HG03095 (cell line): Measurements from ENCODE around the gene RUNX2.

Source experiments
- ATAC-seq: cut with Tn5 transposase; IDR thresholded peaks from one replicate; pipeline ENCODE4 v1.9.1; 2021; ENCODE audit warnings: moderate library complexity; ENCODE audit not compliant: unreplicated experiment

The RUNX2 gene

DNA sequence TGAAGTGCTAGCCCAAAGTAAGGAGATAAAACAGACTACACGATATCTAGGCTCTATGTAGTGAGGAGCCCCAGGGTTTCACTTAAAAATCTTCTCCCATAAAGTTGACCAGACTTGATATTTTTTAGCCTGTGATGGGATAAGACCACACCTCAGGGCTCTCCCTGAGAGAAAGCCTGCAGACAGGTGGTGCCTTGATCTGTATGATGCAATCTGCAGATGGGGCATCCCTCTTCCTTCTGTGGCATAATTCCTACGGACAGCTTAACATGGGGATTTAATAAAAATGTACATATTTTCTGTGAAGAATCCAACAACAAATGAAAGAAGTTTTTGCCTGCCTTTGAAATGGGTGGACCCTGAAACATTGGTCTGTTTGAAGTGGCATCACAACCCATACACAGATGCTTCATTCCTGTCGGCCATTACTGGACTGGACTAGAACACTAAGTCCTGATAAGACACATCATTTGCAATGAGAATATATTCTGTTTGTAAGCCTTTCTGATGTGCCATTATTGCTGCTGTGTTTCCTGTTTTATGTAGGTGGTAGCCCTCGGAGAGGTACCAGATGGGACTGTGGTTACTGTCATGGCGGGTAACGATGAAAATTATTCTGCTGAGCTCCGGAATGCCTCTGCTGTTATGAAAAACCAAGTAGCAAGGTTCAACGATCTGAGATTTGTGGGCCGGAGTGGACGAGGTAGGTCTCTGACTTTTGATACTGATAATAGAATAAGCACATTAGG lies 103.4 kb downstream of the RUNX2 start:
- no peak for ATAC-seq

DNA sequence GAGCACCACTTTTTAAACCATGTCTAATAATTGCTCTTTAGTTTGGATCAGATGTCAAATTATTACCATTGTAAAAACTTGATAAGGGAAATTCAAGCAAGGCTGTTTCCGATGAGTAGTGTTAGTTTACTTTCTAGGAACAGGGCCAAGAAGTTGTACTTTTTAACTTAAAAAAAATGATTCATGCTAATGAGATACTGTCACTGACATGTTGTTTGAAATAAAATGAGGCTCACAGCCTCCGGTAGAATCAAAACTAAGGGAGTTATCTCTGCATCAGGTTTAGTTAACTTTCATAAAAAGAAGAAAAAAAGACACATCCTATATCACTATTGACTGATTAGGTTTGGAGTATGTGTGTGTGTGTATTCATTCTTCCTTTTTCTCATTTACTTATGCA lies 104.8 kb downstream of the RUNX2 start:
- ATAC-seq: no peak

DNA sequence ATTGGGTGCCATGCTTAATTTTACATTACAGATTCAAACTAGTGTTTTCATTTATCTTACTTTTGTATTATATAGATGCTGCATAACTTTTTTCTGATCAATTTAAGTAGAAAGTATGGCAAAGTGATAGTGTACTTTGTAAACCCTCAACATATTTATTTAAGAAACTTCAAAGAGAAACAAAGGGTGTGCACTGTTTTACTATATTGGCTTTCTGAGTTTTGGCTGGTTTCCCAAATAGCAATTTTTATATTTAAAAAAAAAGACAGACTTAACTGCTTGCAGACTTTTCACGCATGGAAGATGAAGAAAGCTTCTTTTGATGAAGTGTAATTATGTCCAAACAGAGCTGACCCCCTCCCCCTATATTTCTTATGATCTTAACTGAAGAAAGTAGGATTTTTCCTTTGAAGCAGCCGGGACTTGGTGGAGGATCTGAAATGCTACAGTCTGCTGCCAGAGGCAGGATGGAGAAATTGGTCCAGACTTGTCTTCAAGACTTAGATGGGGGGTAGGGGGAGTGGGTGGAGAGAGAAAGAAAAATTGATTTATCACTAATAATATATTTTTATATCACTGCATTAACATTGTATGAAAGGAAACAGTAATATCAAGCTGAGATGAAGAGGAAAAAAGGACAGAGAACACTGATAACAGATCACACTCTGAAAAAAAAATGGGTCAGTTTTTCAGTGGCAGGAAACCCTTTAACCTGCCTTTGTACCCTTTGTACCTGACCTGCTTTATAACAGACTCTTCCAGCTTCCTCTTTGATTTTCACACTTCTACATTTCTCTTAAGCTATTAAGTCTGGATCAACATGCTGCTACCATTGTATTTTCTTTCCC lies 105.6 kb downstream of the RUNX2 start:
- ATAC-seq: no peak

DNA sequence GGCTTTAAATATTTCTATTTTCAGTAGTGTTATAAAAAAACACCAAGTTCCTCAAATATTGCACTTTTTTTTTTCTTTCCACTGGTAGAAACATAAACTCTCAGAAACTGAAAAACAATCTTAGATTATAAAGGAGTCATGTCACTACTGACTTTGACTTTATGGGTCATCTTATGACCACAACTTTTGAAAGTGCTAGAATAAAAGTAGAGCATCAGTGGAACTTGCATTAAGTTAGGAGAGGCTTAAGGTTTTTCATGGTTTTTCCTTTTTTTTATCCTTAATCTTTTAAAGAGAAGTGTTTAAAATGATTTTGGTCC lies 106.2 kb downstream of the RUNX2 start:
- ATAC-seq: no peak

DNA sequence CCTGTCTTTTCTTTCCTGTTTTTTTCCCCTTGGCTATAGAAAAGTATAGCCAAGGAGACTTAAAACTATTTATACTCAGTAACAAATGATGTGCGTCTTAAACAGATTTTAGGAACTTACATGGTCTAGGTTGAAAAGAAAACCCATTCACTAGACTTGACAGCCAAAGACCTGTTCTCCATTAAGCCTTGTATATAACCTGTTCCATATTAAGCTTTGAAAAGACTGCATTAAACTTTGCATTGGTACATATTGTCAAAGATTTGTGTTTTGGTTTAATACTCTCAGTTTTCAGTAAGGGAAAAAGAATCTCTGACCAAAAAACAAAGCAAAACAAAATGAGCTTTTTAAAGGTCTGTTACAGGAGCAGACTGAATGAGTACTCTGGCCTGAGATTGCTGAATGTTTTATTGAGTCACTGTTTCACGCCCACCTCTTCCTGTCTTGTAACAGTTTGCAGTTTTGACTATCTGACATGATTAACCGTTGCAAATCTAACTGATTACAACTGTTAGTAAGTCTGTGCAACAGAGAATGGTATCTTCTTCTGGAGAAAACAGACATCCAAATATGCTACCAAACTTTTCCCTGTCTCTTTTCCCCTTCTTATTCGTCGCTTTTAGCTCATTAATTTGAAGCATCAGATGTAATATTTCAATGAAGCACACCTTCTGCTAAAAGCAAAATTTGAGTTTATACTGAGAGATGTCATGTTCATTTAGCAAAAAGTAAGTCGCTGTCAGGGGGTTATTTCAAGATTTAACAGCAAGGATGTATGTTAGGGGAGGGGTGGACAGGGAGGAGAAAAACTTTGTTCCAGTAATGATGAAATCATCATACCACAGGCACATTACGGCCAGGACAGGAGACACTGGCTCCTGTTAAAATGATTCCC lies 108.7 kb downstream of the RUNX2 start:
- no peak for ATAC-seq

DNA sequence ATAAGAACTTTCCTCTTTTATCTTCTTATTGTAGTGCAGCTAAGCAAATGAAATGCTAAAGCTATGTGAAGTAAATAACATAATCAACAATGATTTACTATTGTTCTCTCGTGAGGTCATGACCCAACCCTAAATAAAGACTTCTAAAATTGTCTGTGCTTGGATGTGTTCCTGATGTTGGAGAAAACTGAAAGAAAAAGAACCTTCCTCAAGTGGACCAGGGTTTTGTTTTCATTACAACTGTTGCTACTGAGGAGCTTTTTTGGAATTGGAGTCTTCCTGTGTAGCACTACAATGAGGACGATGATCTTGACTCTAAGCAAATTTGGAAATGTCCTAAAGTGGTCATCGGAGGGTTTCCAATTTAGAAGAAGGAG lies 109.3 kb downstream of the RUNX2 start:
- ATAC-seq: no peak

DNA sequence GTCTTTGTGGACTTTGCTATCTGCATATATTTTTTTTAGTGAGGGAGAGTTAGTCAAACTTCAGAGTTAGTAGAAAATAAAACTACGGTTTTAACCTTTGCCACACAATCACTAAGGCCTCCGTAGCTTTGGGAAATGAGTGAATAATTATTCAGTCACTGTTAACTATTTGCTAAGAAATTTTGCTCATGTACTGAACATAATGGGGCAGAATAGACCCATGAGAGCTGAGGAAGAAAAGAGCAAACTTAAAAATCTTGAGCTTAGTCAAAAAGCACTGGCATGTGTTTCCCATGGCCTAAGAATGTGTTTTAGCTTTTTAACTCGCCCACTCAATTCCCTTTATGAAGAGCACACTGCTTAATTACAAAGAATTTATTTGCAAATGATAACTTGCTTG lies 110.0 kb downstream of the RUNX2 start:
- ATAC-seq: no peak

DNA sequence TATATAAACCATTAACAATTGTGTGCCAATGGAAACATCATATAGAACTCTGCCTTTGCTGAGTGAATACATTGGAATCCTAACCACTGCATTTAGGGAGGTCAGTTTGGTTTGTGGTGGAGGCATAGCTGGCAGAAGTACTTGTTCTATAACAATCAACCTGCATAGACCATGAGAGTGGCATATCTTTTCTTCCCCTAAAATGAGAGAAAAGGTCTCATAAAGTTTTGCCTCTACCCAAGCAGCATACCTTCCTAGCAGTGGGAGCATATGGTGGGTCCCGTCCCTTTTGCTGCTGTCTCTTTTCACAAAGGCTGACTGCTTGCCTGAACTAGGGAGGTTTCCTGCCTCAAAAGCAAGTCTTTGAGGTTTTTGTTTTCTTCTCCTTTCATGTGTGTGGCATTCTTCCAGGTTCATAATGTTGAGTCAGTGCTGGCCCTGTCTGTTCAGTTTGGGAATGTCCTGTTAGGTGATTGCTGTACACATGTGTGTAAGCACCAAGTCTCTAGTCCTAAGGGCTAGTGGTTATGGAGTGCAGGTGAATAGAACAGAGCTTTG lies 110.8 kb downstream of the RUNX2 start:
- ATAC-seq: no peak

DNA sequence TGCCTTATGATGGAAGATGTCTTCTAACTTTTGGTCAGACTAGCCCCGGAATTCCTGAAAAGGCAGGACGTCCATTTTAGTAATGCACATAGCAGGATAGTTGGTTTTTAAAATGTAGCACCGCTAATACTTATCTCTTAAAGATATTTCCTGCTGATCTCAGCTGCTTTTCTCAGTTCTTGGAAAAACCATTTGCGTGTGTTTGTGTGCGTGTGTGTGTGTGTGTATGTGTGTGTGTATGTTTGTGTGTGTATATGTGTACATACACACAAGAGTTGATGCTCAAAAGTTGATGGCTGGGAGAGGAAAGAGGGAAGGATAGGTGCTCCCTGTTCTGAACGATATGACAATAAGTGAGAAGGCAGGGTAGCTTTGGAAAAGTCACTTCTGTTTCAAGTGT lies 111.3 kb downstream of the RUNX2 start:
- ATAC-seq: no peak

DNA sequence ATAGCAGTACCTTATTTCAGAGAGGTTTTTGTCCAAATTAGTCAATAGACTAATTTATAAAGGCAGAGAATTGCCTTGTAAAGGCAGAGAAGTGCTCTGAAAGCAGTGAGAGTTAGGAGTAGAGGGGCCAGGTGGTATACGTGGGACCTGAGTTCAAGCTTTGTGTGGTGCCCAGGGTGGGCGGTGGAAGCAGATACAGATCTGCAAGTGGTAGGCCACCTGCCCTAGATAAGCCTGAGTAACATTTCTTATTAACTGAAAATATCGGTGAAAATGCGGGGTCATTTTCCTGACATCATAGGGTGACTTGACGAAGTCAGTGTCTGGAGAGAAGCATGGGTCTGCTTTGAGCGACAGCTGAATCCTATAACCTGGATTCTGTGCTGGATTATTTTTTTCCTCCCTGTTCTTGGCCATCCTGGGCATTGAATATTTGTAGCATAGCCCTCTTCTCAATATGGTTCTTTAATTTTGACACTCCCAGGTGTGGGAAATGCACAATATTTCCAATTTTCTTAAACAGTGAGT lies 111.8 kb downstream of the RUNX2 start:
- no peak for ATAC-seq

DNA sequence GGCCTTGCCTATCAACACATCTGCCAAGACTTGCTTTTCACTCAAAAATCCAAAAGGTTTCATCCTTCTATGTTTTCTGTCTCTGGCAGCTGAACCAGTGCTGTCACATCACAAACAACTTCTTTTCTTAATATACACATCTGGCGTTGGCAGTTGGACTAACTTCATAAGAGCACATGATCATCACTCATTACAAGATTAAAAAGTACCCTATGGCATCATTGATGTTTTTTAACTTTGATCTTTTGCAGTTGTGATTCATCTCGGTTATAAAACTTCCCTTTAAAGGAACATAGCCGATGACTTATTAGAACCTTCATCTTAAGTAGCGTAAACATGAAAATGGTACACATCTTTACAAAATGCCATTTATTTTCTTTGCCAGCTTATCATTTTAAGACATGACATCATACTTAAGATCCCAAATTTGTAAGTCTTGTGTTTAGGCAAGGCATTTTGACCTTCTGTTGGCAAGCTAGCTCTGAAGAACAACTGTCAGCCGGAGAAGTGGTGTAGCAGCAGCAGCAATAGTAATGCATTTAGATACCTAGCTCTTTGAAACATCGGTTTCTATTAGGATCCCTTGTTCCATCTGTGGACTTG lies 113.8 kb downstream of the RUNX2 start:
- no peak for ATAC-seq

DNA sequence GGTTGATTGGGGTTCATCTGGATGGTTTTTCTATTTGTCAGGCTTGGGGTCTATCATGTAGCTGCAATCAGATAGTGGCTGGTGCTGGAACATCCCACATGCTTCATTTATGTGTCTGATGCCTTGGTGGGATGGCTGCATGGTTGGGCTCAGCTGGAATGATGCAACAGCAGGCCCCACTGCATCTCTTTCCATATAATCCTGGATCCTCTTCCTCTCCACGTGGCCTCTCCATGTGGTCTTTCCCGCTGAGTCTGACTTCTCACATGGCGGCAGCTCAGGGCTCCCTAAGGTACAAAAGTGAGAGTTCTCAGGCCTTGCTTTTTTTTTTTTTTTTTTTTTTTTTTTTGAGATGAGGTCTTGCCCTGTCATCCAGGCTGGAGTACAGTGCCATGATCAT lies 114.6 kb downstream of the RUNX2 start:
- ATAC-seq: no peak

DNA sequence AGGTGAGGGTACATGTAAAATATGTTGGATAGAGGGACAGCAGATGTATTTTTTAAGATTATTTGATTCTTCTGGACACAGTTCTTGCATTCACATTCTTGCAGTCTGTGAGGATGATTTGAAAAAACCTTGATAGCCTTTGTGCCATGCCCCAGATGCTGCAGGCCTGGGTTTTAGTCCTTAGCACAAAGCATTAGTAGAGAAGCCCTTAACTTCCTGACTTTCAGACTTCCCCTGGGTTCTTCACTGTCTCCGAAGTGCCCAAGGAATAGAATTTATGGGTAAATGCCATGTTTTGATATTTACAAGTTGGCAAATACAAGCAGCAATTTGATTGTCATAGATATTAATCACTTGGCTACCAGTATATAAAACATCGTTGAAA lies 117.2 kb downstream of the RUNX2 start:
- no peak for ATAC-seq

DNA sequence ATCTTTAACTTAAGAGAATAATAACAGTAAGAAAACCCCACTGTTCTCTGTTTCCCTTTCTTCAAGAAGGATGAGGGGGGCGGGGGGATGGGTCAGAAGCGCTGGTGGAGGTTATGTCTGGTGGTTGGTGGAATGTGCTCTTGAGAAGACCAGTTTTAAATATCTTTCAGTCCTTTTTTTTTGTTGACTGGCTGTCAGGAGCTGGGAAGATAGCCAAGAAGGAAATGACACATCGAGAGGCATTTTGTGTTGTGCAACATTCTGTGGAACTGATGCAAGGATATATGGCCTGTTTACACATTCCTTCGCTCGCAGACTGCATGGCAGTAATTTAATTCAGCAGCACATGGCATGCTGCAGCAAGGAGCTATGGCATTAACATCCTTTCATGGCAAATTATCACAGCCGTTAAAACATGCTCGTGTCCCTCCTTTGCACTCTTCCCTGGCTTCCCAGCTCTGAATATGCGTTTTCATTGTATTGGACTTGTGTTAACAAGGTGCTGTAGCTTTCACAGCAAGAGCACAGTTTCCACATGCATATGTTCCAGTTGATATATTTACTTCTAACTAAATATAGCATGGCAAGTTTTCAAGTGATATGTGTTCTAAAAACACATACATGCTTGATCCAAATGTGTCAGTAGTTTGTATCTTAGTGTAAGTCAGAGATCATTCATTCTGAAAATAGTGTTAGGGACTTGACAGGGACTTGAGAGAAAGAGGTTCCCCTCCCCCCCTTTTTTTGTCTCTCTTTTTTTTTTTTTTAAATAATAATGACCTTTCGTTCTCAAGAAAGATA lies 117.8 kb downstream of the RUNX2 start:
- no peak for ATAC-seq

DNA sequence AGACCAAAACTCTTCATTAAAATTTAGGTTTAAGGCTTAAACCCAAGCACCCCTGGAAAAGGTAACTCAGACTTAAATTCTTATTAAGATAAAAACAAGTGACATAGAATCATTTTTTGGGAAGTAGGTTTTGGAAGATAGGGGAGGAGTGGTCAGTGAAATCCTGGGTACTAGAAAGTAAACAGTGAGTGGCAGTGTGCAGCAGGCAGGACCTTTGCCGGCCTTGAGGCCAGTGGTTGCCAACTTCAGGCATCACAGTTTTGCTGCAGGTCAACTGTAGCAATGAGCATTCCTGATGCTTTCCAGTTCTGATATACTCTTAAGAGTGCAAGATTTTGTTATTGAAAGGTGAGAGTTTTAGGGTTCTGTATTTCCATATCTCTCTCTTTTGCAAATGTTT lies 118.9 kb downstream of the RUNX2 start:
- no peak for ATAC-seq

DNA sequence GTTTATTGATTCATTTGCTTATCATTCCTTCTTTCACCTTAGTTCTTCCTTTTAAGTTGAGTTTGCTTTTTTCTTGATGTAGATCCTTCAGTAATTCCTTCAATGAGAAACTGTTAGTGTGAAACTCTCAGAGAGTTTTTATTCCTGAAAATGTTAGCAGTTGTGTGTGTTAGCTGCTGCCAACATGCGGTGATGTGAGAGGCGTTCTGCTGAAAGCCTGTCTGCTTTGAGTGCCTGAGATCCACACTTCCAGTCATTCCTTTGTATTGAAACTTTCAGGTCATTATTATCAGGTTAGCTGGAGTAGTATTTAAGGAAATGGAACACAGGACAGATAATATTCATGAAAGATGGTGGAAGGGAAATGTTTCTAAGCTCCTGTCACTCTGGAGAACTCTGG lies 119.6 kb downstream of the RUNX2 start:
- no peak for ATAC-seq

DNA sequence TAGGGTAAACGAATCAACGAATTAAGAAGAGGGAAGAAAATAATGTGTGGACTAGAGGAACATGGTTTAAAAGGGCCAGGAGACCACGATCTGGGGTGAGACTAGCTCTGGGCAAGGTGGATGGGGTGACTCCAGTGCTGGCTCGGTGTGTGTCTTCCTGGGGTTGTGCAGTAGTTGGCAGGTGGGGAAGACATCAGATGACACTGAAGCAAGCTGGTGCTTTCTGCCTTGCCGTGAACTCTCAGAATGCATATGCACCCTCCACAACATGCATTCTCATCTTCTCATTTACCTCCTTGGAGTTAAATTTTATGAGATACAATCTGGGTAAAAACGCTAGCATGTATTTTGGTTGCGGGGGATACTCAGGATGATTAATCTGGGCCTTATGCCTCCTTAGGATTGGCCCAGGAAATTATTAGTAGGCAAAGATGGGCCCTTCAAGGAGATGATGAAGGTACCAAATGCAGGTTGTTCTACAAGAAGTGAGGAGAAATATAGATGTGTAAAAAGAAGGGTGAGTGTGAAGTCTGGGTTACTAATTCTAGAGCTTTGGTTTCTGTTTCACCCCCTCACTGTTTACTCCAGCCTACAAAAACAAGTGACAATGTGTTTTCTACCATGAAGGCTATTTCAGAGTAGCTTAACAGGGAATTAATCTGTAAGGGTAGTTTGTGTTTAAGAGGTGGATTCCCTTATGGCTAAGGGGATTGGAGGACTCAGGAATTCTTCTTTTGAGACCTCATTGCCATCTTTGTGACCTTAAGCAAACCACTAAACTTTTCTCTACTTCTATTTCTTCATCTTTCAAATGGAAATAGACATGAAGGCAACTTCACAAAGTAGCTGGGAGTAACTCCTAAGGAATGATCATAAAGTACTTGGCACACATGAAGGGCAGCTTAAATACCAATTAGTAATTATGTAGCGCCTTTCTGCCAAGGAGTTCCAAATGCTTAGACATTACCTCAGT lies 120.6 kb downstream of the RUNX2 start:
- no peak for ATAC-seq

DNA sequence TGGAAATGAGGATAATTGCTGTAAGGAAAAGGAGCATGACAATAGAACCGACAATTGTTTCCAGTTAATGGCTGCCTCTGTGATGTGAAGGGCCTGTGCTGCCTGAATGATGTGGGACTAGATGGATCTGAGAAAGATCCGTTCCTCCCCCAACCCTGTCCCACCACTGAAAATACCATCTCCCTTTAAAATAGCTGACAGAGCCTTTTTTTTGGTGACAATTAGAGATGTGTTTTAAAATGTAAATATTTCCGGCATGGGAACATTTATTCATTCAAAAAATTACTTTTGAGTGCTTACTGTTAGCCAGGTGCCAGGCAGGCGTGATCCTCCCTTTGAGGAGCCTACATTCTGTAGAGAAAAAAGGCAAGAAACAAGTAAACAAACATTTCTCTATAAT lies 122.0 kb downstream of the RUNX2 start:
- no peak for ATAC-seq

DNA sequence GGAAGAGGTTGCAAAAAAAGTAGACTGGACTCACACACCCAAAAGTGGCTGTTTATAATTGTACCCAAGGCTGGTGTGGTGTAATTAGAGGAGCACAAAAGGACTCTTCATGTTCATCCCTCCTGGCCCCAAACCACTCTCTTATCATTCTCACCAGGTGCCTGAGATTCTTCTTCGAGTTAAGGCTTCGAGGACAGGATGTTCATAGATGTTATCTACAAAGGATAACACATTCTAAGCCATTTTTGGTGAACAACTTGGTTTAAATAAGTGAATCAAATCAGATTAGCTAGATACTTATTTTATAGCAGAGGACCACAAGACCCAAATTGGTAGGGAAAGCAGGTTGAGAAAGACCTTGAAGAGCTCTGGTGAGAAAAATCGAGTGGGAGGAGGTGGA lies 122.7 kb downstream of the RUNX2 start:
- no peak for ATAC-seq
